Measurements from ENCODE around the gene TPCN1.

Gene TPCN1

DNA sequence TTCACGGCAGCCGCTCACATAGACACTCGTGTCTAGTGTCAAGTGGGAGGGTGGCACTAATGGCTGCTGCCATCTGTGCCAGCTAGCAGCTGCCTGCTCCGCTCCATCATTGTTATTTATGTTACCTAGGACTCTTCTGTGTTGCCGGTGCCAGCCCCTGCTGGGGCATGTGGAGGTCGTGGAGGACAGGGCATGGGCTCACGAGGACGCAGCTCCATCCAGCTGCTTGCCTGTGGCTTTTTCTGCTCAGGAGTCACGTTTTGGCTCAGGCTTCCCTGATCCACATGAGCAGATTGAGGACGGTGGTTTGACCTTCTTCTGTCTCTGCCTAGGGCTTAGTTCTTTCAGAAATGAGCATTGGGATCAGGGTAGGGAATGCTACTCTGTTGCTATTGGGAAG lies 31.2 kb downstream of the TPCN1 start:
- Histone ChIP-seq H3K36me3 (replicated peaks) (no peaks in the 10 kb centered on the region), H3K4me3 (ENCODE audit: low read depth, low read length) (no peak overlapping the region), H3K27ac (no peak overlapping the region), H3K27me3 (replicated peaks) (no peaks in the 10 kb centered on the region)
- in situ Hi-C loops (cut with HindIII; ENCODE audit: low pct_ligation_motif_present, low sequenced_read_pairs): no loop called here
- DNase-seq: no peak
- TF ChIP-seq, protein P1, sequence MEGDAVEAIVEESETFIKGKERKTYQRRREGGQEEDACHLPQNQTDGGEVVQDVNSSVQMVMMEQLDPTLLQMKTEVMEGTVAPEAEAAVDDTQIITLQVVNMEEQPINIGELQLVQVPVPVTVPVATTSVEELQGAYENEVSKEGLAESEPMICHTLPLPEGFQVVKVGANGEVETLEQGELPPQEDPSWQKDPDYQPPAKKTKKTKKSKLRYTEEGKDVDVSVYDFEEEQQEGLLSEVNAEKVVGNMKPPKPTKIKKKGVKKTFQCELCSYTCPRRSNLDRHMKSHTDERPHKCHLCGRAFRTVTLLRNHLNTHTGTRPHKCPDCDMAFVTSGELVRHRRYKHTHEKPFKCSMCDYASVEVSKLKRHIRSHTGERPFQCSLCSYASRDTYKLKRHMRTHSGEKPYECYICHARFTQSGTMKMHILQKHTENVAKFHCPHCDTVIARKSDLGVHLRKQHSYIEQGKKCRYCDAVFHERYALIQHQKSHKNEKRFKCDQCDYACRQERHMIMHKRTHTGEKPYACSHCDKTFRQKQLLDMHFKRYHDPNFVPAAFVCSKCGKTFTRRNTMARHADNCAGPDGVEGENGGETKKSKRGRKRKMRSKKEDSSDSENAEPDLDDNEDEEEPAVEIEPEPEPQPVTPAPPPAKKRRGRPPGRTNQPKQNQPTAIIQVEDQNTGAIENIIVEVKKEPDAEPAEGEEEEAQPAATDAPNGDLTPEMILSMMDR (IDR thresholded peaks at IDR 0.05; ENCODE audit: low read depth, low read length, missing control alignments): no peak

DNA sequence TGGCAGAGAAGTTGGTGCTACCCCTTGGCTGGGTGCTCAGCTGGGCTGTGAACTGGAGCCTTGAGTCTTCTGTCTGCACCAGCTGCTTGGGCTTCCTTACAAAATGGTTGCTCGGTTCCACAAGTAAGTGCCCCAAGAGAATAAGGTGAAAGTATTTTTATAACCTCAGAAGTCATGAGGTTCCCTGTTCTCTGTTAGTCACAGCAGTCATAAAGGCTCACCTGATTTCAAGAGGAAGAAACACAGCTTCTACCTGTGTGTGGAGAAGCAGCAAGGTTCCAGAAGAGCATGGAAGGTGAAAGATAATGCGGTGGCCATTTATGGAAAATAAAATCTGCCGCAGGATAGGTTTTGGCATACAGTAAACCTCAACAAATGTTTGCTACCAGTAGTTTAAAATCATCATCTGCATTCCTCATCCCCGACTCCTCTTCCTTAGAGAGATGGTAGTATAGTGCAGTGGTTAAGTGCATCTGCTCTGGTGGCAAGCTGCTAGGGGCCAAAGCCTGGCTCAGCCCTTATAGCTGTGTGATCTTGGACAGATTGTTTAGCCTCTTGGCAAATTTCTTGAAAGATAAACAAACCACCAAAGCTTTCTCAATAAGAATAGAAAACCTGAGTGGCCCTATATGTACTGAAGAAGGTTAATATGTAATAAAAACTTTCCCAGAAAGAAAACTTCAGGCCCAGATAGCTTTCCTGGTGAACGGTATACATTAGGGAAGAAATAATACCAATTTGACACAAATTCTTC lies 32.4 kb downstream of the TPCN1 start:
- TF ChIP-seq, protein P1 (IDR thresholded peaks at IDR 0.05; ENCODE audit: low read depth, low read length, missing control alignments): no peak
- in situ Hi-C loops (cut with HindIII; ENCODE audit: low pct_ligation_motif_present, low sequenced_read_pairs): no loop called here
- Histone ChIP-seq H3K4me3 (ENCODE audit: low read depth, low read length) (no peak overlapping the region), H3K27ac (no peak overlapping the region), H3K27me3 (replicated peaks) (no peaks in the 10 kb centered on the region), H3K36me3 (replicated peaks) (no peaks in the 10 kb centered on the region)
- no peak for DNase-seq

DNA sequence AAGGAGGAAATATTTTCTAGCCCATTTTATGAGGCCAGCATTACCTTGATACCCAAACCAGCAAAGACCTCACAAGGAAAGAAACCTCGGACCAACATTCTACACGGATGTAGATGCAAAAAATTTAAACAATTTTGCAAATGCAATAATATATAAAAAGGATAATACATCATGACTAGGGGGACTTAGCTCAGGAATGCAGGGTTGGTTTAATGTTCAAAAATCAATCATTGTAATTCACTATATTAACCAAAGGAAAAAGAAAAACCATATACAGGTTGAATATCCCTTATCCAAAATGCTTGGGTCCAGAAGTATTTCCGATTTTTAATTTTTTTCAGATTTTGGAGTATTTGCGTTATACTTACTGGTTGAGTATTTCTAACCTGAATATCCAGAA lies 33.0 kb downstream of the TPCN1 start:
- H3K4me3 ChIP-seq (ENCODE audit: low read depth, low read length): no peak overlapping the region
- DNase-seq: no peak
- no peaks in the 10 kb centered on the region for H3K27me3 ChIP-seq (replicated peaks)
- in situ Hi-C loops (cut with HindIII; ENCODE audit: low pct_ligation_motif_present, low sequenced_read_pairs): no loop called here
- no peaks in the 10 kb centered on the region for H3K36me3 ChIP-seq (replicated peaks)
- H3K27ac ChIP-seq: no peak overlapping the region
- TF ChIP-seq, protein P1 (IDR thresholded peaks at IDR 0.05; ENCODE audit: low read depth, low read length, missing control alignments): no peak

DNA sequence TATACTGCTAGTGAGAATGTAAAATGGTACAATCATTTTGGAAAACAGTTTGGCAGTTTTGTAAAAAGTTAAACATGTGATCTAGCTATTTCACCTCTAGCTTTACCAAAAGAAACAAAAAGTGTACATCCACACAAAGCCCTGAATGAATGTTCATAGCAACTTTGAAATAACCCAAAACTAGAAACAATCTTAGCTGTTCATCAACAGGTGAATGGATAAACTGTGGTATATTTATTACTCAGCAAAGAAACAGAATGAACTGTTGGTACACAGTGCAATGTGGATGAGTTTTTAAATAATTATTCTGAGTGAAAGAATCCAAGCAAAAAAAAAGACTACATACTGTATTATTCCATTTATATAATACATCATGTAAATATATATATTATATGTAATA lies 36.3 kb downstream of the TPCN1 start:
- TF ChIP-seq, protein P1 (IDR thresholded peaks at IDR 0.05; ENCODE audit: low read depth, low read length, missing control alignments): no peak
- no peak for DNase-seq
- Histone ChIP-seq H3K36me3 (replicated peaks) (no peaks in the 10 kb centered on the region), H3K27ac (no peak overlapping the region), H3K27me3 (replicated peaks) (no peaks in the 10 kb centered on the region), H3K4me3 (ENCODE audit: low read depth, low read length) (no peak overlapping the region)
- in situ Hi-C loops (cut with HindIII; ENCODE audit: low pct_ligation_motif_present, low sequenced_read_pairs): no loop called here

DNA sequence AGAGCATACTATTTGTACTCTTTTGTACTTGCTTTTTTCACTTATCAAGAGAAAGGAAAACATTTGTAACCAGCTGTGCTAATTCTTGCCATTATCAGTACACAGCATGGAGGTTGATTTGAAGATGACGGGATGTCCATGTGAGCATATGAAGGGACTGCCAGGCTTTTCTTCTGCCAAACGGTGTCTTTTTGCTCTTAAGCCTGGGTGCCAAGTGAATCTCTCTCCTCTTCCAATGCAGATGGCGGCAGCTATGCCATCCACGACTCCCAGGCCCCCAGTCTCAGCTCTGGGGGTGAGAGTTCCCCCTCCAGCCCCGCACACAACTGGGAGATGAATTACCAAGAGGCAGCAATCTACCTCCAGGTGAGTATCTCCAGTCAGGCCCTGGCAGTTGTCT lies 38.9 kb downstream of the TPCN1 start:
- Histone ChIP-seq H3K36me3 (replicated peaks) (no peaks in the 10 kb centered on the region), H3K27me3 (replicated peaks) (no peaks in the 10 kb centered on the region), H3K27ac (no peak overlapping the region), H3K4me3 (ENCODE audit: low read depth, low read length) (no peak overlapping the region)
- DNase-seq: no peak
- TF ChIP-seq, protein P1 (IDR thresholded peaks at IDR 0.05; ENCODE audit: low read depth, low read length, missing control alignments): no peak
- in situ Hi-C loops (cut with HindIII; ENCODE audit: low pct_ligation_motif_present, low sequenced_read_pairs): no loop called here
